Stimulated activated naive CD8-positive, alpha-beta T cell treated with anti-CD3 and anti-CD28 coated beads, Interleukin-15, amount 100 ng/mL, for 72 hours (primary cell): ENCODE data around the gene PPIB.

Experiments used
- ATAC-seq: fragments of 150-1000 bp; cut with Tn5 transposase; 2 replicates; pipeline ENCODE4 v1.10.0; 2021; ENCODE audit warnings: mild to moderate bottlenecking, moderate library complexity
- DNase-seq, 2 donors: peaks; one replicate each; pipeline ENCODE4 v3.0.0; 2021 to 2022
- H3K27ac Mint-ChIP-seq, 2 donors: one replicate each; pipeline ENCODE4 v1.8.0; 2022; ENCODE audit warnings: mild to moderate bottlenecking in 2 of 2, mixed read lengths in 2 of 2, moderate library complexity in 2 of 2
- H3K27me3 Mint-ChIP-seq: one replicate; pipeline ENCODE4 v1.8.0; 2022; ENCODE audit warnings: mixed read lengths
- H3K4me1 Mint-ChIP-seq: one replicate; pipeline ENCODE4 v1.8.0; 2022; ENCODE audit warnings: mild to moderate bottlenecking, mixed read lengths
- H3K4me3 Mint-ChIP-seq, 2 donors: one replicate each; pipeline ENCODE4 v1.8.0; 2022; ENCODE audit warnings: mild to moderate bottlenecking in 2 of 2, mixed read lengths in 2 of 2, moderate library complexity in 1 of 2
- H3K9me3 Mint-ChIP-seq, 2 donors: one replicate each; pipeline ENCODE4 v1.8.0; 2022; ENCODE audit warnings: mixed read lengths in 2 of 2

The PPIB gene

GRCh38 chr15:64162869-64163658, at the start of gene PPIB:
Gene PPIB, minus strand, starts transcription at chr15:64163022. Its CDS starts 36 bp downstream, at chr15:64162986.
- Mint-ChIP-seq H3K9me3 (no peaks in the 10 kb centered on the region), H3K4me1 (peaks cover 52% of the 10 kb centered on the region), H3K4me3 (peak within 1 kb of the TSS; percentile 87 to 88), H3K27ac (peak within 1 kb of the TSS; percentile 95 to 98), H3K27me3 (no peaks in the 10 kb centered on the region)
- DNase-seq (peak; percentile 98 to 99), ATAC-seq (peak; percentile 95)

GRCh38 chr15:64211696-64212095, 48.9 kb upstream of the PPIB start:
- ATAC-seq (no peak), DNase-seq (no peak)
- Mint-ChIP-seq H3K4me3 (no peak overlapping the region), H3K27ac (no peak overlapping the region), H3K9me3 (no peaks in the 10 kb centered on the region), H3K4me1 (peaks cover 13% of the 10 kb centered on the region), H3K27me3 (no peaks in the 10 kb centered on the region)

DNA sequence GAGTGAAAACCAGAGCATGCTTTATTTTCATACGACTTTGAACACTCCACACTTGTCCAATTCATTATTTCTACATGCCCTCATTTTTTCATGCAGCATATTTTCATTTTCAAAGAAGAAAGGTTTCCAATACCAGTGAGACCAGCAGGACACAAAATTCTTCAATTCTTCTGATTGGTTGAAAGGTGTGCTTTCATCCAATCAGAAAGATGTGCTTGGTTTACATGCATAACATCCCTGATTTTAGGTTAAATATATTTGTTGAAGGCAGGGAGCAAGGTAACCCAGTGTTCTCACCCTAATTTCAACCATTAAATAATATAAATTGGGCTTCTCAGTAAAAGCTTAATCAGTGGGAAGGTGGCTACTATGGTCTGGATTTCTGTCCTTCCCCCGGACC, 47.5 kb upstream of the PPIB start:
- DNase-seq (no peak), ATAC-seq (no peak)
- H3K4me1 Mint-ChIP-seq = peaks cover 13% of the 10 kb centered on the region
- no peaks in the 10 kb centered on the region for H3K27me3 Mint-ChIP-seq
- no peak overlapping the region for H3K27ac Mint-ChIP-seq
- H3K4me3 Mint-ChIP-seq = no peak overlapping the region
- H3K9me3 Mint-ChIP-seq = no peaks in the 10 kb centered on the region

GRCh38 chr15:64209680-64210334, 47.0 kb upstream of the PPIB start:
- ATAC-seq = peak; percentile 84

GRCh38 chr15:64205202-64205601, 42.4 kb upstream of the PPIB start:
- Mint-ChIP-seq H3K27ac (no peak overlapping the region), H3K9me3 (no peaks in the 10 kb centered on the region), H3K4me1 (peaks cover 8% of the 10 kb centered on the region), H3K27me3 (no peaks in the 10 kb centered on the region), H3K4me3 (no peak overlapping the region)
- DNase-seq = no peak
- ATAC-seq = no peak

More at GRCh38 chr15:64209680-64210334, 47.0 kb upstream of the PPIB start:
- Mint-ChIP-seq H3K9me3 (no peaks in the 10 kb centered on the region), H3K27ac (no peak overlapping the region), H3K4me1 (peaks cover 13% of the 10 kb centered on the region), H3K4me3 (no peak overlapping the region), H3K27me3 (no peaks in the 10 kb centered on the region)
- DNase-seq = no peak

DNA sequence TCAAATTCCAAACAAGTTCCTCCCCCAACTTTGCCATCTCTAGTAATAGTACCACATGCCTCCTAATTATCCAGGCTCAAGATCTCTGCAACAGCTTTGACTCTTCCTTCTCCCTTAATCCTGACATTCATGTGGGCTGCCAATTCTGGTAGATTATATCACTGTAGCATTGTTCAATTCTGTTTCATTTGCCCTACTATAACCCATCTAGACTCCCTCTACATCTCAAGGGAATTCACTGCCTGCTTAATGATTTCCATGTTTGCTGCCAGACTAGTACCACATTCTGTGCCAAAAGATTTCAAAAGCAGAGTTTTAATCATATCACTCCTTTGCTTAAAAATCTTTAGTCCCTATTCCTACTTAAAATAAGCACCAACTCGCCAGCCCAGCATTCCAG, 34.6 kb upstream of the PPIB start:
- H3K27ac Mint-ChIP-seq = no peak overlapping the region
- H3K27me3 Mint-ChIP-seq = no peaks in the 10 kb centered on the region
- H3K4me1 Mint-ChIP-seq = no peaks in the 10 kb centered on the region
- ATAC-seq (no peak), DNase-seq (no peak)
- H3K4me3 Mint-ChIP-seq = no peak overlapping the region
- H3K9me3 Mint-ChIP-seq = no peaks in the 10 kb centered on the region

DNA sequence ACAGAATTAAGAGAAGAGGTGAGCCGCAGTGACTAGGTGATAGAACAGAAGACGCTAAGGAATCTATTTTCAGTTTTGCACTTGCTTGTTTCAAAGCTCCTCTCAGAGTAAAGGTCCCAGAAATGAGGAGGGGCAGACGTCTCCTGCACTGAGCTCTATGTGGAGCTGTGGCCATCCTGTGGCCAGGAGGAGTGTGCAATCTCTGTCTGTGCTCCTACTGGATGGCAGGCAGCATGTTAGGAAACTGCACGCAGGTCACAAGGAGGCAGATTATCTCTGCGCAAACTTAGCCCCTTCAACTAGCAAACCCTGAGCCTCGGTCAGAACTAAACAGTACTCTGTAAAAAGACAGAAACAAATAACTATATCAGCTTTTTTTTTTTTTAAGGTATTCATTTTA, 31.1 kb upstream of the PPIB start:
- no peaks in the 10 kb centered on the region for H3K4me1 Mint-ChIP-seq
- no peak overlapping the region for H3K4me3 Mint-ChIP-seq
- H3K9me3 Mint-ChIP-seq = no peaks in the 10 kb centered on the region
- H3K27me3 Mint-ChIP-seq = no peaks in the 10 kb centered on the region
- ATAC-seq (no peak), DNase-seq (no peak)
- H3K27ac Mint-ChIP-seq = peak overlapping the region in 1 of 2 donors; percentile 19

GRCh38 chr15:64191971-64192830, 29.4 kb upstream of the PPIB start:
- ATAC-seq (no peak), DNase-seq (no peak)
- H3K9me3 Mint-ChIP-seq = no peaks in the 10 kb centered on the region
- H3K27me3 Mint-ChIP-seq = no peaks in the 10 kb centered on the region
- H3K4me3 Mint-ChIP-seq = no peak overlapping the region
- H3K27ac Mint-ChIP-seq = no peak overlapping the region
- no peaks in the 10 kb centered on the region for H3K4me1 Mint-ChIP-seq

DNA sequence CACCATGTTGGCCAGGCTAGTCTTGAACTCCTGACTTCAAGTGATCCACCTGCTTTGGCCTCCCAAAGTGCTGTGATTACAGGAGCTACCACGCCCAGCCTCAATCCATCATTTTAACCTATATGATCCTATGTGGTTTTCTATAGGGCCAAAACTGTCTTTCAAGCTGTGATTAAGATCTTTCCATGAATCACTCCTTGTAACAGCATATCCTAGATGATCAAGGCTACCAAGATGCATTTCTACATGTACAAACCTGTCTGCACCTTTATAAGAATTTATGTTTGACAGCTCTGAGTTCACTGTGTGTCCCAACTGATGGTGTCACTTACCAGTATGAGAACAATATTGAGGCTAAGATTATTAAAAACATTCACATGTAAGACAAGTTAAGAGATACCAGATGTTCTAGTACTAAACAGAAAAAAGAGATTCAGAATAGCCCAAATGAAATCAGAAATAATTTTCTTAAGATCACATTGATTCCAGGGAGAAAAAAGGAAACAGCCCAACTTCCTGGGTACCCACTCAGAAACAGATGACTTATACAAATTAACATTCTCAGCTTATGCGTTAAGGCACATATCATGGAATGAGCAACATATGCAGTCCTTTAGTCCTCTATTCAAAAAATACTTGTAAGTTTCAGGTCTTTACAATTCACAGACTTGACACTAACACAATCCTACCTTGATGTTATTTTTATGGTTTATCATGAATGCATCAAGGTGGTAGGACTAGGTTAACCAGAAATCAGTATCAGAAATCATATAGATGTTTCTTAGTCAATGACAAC, 24.8 kb upstream of the PPIB start:
- no peaks in the 10 kb centered on the region for H3K9me3 Mint-ChIP-seq
- no peaks in the 10 kb centered on the region for H3K27me3 Mint-ChIP-seq
- ATAC-seq (peak; percentile 28), DNase-seq (no peak)
- peak overlapping the region in 1 of 2 donors; percentile 30 for H3K27ac Mint-ChIP-seq
- no peaks in the 10 kb centered on the region for H3K4me1 Mint-ChIP-seq
- H3K4me3 Mint-ChIP-seq = no peak overlapping the region

- ATAC-seq (no peak), DNase-seq (no peak)
- Mint-ChIP-seq H3K27ac (no peak overlapping the region), H3K4me1 (no peaks in the 10 kb centered on the region), H3K27me3 (no peaks in the 10 kb centered on the region), H3K4me3 (no peak overlapping the region), H3K9me3 (no peaks in the 10 kb centered on the region)
Measured at GRCh38 chr15:64185146-64185911, 22.5 kb upstream of the PPIB start.

DNA sequence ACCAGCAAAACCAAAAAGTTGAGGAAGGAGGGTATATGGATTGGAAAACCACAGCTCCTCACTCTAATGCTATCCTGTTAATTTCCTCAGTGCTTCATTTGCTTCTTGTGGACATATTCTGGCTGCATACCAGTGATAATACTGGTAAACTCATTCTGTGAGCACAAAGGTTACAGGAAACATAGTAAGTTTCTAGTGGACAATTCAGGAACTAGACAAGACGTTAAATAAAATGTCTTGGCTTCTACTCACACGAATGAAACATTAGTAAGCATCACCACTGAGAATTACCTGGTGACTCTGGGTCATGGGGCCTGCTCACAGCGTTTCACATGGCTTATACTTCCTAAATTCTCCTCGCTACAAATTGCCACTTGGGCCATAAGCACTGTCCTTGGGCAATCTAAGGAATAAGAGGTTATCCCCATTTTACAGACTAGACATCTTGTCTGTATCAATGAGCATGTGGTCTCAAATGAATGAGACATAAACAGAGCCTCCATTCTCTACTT, 20.1 kb upstream of the PPIB start:
- ATAC-seq (no peak), DNase-seq (no peak)
- Mint-ChIP-seq H3K27ac (no peak overlapping the region), H3K4me3 (no peak overlapping the region), H3K9me3 (no peaks in the 10 kb centered on the region), H3K4me1 (no peaks in the 10 kb centered on the region), H3K27me3 (no peaks in the 10 kb centered on the region)

DNA sequence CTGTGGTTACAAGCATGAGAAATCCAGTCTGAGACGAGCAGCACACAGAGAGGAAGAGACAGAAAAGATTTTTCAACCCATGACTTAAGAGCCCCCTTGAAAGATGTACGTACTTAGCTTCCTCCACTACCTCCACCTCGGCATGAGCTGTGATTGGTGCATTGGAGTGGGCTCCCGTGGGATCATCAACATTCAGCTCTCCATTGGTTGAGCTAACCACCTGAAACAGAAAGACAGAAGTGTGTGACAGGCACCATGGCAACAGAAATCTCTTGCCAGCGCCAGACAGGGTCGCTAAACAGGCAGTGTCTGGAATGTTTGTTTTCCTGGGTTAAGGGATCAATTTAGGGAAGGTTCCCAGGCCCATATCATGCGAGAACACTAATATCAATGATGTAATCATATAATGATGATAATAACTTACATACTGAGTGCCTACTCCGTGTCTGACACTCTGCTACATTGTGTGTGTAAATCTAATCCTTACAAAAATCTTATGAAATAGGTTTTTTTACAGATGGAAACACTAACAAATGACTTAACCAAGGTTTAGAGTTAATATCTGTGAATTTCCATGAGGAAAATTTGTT, 17.5 kb upstream of the PPIB start:
- no peak overlapping the region for H3K27ac Mint-ChIP-seq
- no peak overlapping the region for H3K4me3 Mint-ChIP-seq
- no peaks in the 10 kb centered on the region for H3K27me3 Mint-ChIP-seq
- ATAC-seq (no peak), DNase-seq (no peak)
- no peaks in the 10 kb centered on the region for H3K9me3 Mint-ChIP-seq
- H3K4me1 Mint-ChIP-seq = no peaks in the 10 kb centered on the region

- no peak overlapping the region for H3K4me3 Mint-ChIP-seq
- H3K27me3 Mint-ChIP-seq = no peaks in the 10 kb centered on the region
- peaks cover 30% of the 10 kb centered on the region for H3K4me1 Mint-ChIP-seq
- ATAC-seq (no peak), DNase-seq (no peak)
- no peak overlapping the region for H3K27ac Mint-ChIP-seq
- H3K9me3 Mint-ChIP-seq = no peaks in the 10 kb centered on the region
Measured at GRCh38 chr15:64166102-64166890, 3.5 kb upstream of the PPIB start.
